Endothelial cell of umbilical vein (primary cell): Measurements from ENCODE around the gene KRTAP10-5. TPM values are rescaled to one million over a fixed set of nuclear protein-coding genes. Genes with fewer than 3 reads are reported as not detected.

ENCODE experiments used
- BruUV-seq: library from RNA; stranded (reverse); fragments of 400-500 nt; replicated peaks from 2 replicates; lab custom pipeline; 2021; lab: Mats Ljungman, UMichigan
- CTCF ChIA-PET: fragments of 300-600, 350-600 bp; sonication (Branson Sonifier 250); formaldehyde crosslinking; loops from one replicate; lab custom pipeline; 2021; ENCODE audit warnings: antibody characterized with exemption, inconsistent platforms; lab: Charles Lee
- POLR2A ChIA-PET: fragments of 300-600, 350-600 bp; sonication (Branson Sonifier 250); formaldehyde crosslinking; loops from one replicate; lab custom pipeline; 2021; ENCODE audit warnings: antibody characterized with exemption, inconsistent platforms; lab: Charles Lee
- DNase-seq: peaks from one replicate; pipeline ENCODE4 v3.0.0-alpha.2; 2011; ENCODE audit warnings: low read depth, low spot score
- FAIRE-seq: peaks from 2 replicates; lab custom pipeline; 2011; peaks lifted over from hg19 to GRCh38; lab: Jason Lieb, UNC
- H2AFZ ChIP-seq: 2 replicates; pipeline ENCODE4 v1.6.0; 2012; ENCODE audit warnings: low read depth, low read length, control low read depth, inconsistent platforms
- H3K27ac ChIP-seq: 2 replicates; pipeline ENCODE4 v1.5.1; 2011; ENCODE audit warnings: low read depth, mild to moderate bottlenecking, control low read depth, low read length, moderate library complexity; ENCODE audit not compliant: insufficient read depth
- H3K27me3 ChIP-seq, 2 experiments: 2 replicates each; pipeline versions ENCODE4 v1.6.0 to v1.6.1; 2011; ENCODE audit warnings: low read length in 2 of 2, mixed read lengths in 1 of 2; ENCODE audit not compliant: control insufficient read depth in 2 of 2, insufficient read depth in 2 of 2
- H3K36me3 ChIP-seq, 2 experiments: 2 replicates in 1 of 2; 3 replicates in 1 of 2; pipeline ENCODE4 v1.5.1; 2011; ENCODE audit warnings: low read length in 2 of 2, mild to moderate bottlenecking in 1 of 2, moderate library complexity in 1 of 2; ENCODE audit not compliant: control insufficient read depth in 2 of 2, insufficient read depth in 2 of 2; ENCODE audit errors: extremely low read depth in 1 of 2
- H3K4me1 ChIP-seq: 3 replicates; pipeline ENCODE4 v1.5.1; 2011; ENCODE audit warnings: mild to moderate bottlenecking, low read length; ENCODE audit not compliant: control insufficient read depth, insufficient read depth; ENCODE audit errors: extremely low read depth
- H3K4me2 ChIP-seq: 2 replicates; pipeline ENCODE4 v1.6.1; 2011; ENCODE audit warnings: low read length, control low read depth, mixed read lengths; ENCODE audit not compliant: insufficient read depth
- H3K4me3 ChIP-seq, 3 experiments: fragments of 200-600 bp in 1 of 3; sonication (generic), shearing (Covaris generic) in 1 of 3; replicated peaks in 1 of 3; 2 replicates each; pipeline ENCODE4 v1.5.1; 2011 to 2016; ENCODE audit warnings: control low read depth in 3 of 3, low read length in 3 of 3, mild to moderate bottlenecking in 2 of 3, inconsistent platforms in 1 of 3, low read depth in 1 of 3, moderate library complexity in 1 of 3; ENCODE audit not compliant: insufficient read depth in 1 of 3
- H3K79me2 ChIP-seq: 2 replicates; pipeline ENCODE4 v1.6.0; 2012; ENCODE audit warnings: low read length, inconsistent platforms; ENCODE audit not compliant: control insufficient read depth, insufficient read depth
- H3K9ac ChIP-seq: replicated peaks from 2 replicates; pipeline ENCODE3; 2011; ENCODE audit warnings: low read length, control low read depth; ENCODE audit not compliant: insufficient read depth; ENCODE audit errors: extremely low read depth
- H3K9me1 ChIP-seq: replicated peaks from 3 replicates; pipeline ENCODE4 v1.6.0; 2011; ENCODE audit warnings: mild to moderate bottlenecking, low read length; ENCODE audit not compliant: control insufficient read depth, insufficient read depth; ENCODE audit errors: extremely low read depth
- H3K9me3 ChIP-seq: replicated peaks from 2 replicates; pipeline ENCODE4 v1.5.1; 2012; ENCODE audit warnings: low read length, inconsistent platforms; ENCODE audit not compliant: control insufficient read depth, insufficient read depth
- H4K20me1 ChIP-seq: replicated peaks from 2 replicates; pipeline ENCODE3; 2011; ENCODE audit warnings: mild to moderate bottlenecking, low read length; ENCODE audit not compliant: control insufficient read depth, insufficient read depth; ENCODE audit errors: extremely low read depth
- EZH2 ChIP-seq: IDR thresholded peaks from 2 replicates; pipeline ENCODE4 v1.6.1; 2012; ENCODE audit warnings: borderline replicate concordance, low read depth, mild to moderate bottlenecking, moderate library complexity, low read length, inconsistent platforms; ENCODE audit not compliant: severe bottlenecking
- FOS ChIP-seq: IDR thresholded peaks from 2 replicates; pipeline ENCODE4 v1.6.1; 2011; ENCODE audit warnings: mild to moderate bottlenecking, low read length, moderate library complexity, borderline replicate concordance; ENCODE audit not compliant: insufficient read depth
- GATA2 ChIP-seq: IDR thresholded peaks from 2 replicates; pipeline ENCODE4 v1.7.0; 2011; ENCODE audit warnings: low read depth, mild to moderate bottlenecking, moderate library complexity, mixed read lengths, low read length; ENCODE audit not compliant: insufficient read length, insufficient read depth
- JUN ChIP-seq: IDR thresholded peaks from 2 replicates; pipeline ENCODE4 v1.6.1; 2011; ENCODE audit warnings: borderline replicate concordance, low read depth; ENCODE audit not compliant: insufficient read length, insufficient read depth
- MYC ChIP-seq: IDR thresholded peaks from one replicate; pipeline ENCODE4 v1.6.1; 2011; ENCODE audit warnings: mild to moderate bottlenecking, low read depth, low read length
- POLR2A ChIP-seq: IDR thresholded peaks from 2 replicates; pipeline ENCODE4 v1.6.1; 2012; ENCODE audit warnings: low read depth, mild to moderate bottlenecking, control low read depth, low read length
- POLR2AphosphoS5 ChIP-seq: IDR thresholded peaks from 2 replicates; pipeline ENCODE4 v1.6.1; 2012; ENCODE audit warnings: low read depth, mild to moderate bottlenecking, control low read depth, low read length, moderate library complexity; ENCODE audit not compliant: insufficient read depth
- dilution Hi-C: fragments of 300-500 bp; cut with MboI; formaldehyde crosslinking; loops from one replicate; pipeline ENCODE4 v1.15.0; 2019; ENCODE audit warnings: low sequenced_read_pairs; ENCODE audit not compliant: extremely low pct_ligation_motif_present
- intact Hi-C: fragments of 100-400 bp; cut with micrococcal nuclease; formaldehyde crosslinking; loops from one replicate; pipeline ENCODE4 v1.10.0; 2022
- polyA plus RNA-seq, 4 experiments: library from polyadenylated mRNA; depleted of rRNA in 3 of 4; stranded (reverse) in 3 of 4; unstranded in 1 of 4; fragments of >200 nt; gene quantifications; 2 replicates each; pipeline versions ENCODE4 v1.2.1 to v1.2.3, GENCODE V29; 2011 to 2012; ENCODE audit warnings: missing spikeins in 1 of 4
- total RNA-seq: library from RNA; stranded (reverse); gene quantifications from 2 replicates; pipeline ENCODE4 v1.2.3, GENCODE V29; 2021
- TF ChIP-seq, protein P1 (sequence below): IDR thresholded peaks from 2 replicates; pipeline ENCODE4 v1.6.1; 2011; ENCODE audit not compliant: insufficient read depth, insufficient read length
- TF ChIP-seq, protein P2 (sequence below), 2 donors: IDR thresholded peaks; 1 replicate in 1 of 2; 2 replicates in 1 of 2; pipeline ENCODE4 v1.5.1; 2011; ENCODE audit warnings: low read length in 2 of 2, mild to moderate bottlenecking in 2 of 2, moderate library complexity in 2 of 2, control low read depth in 1 of 2, inconsistent platforms in 1 of 2, low read depth in 1 of 2; ENCODE audit not compliant: insufficient read depth in 1 of 2; ENCODE audit errors: extremely low read depth in 1 of 2

The KRTAP10-5 gene
- total and polyA plus RNA-seq, 2 donors (not counting 3 experiments of a cell fraction or from before 2014, with no cell fraction given), result not detected

DNA sequence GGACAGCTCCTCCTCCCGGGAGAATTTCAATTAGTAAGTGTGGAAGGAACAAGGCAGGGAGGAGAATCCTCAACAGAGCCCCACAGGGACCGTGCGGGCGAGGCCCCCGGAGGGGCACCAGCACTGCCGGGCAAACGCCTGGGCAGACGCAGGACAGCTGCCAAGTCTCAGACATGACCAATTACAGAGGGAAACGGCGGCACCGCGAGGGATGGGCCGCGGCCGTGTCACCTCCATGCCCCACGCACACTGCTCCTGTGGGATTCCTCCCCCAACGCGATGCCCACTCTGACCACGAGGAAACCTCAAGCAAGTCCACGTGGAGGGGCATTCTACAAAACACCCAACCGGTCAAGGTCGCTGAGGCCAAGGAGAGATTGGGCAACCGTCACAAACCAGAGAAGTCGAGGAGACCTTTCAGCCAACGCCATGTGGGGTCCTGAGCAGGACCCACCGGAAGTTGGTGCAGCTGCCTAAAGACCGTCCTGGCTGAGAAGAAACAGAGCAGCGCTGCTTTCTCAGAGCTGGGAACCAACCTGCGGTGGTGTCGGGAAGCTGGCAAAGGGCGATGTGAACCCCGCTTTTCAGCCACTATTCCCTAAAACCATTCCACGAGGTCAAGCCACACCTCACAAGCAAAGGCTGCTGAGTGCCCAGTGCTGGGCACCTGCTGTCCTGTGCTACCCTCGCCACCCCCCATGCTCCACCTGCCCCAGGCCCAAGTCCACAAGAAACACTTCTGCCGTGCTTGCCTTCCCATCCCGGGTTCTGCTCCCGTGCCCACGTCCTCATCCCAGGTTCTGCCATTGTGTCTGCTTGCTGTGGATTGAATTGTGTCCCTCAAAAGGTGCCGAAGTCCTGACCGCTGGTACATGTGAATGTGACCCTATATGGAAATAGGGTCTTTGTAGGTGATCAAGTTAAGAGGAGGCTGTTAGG lies 8.3 kb downstream of the KRTAP10-5 start:
- no TSS peak for BruUV-seq
- Histone ChIP-seq H3K9me3 (no peaks in the 10 kb centered on the region), H3K27ac (no peak overlapping the region), H3K4me1 (no peaks in the 10 kb centered on the region), H3K9me1 (no peaks in the 10 kb centered on the region), H3K79me2 (no peaks in the 10 kb centered on the region), H3K27me3 (no peaks in the 10 kb centered on the region), H3K36me3 (no peaks in the 10 kb centered on the region), H4K20me1 (no peaks in the 10 kb centered on the region), H3K9ac (no peak overlapping the region), H2AFZ (no peak overlapping the region), H3K4me3 (no peak overlapping the region), H3K4me2 (no peak overlapping the region)
- DNase-seq (no peak), FAIRE-seq (no peak)
- TF ChIP-seq GATA2, result no peak
- TF ChIP-seq, protein P1, sequence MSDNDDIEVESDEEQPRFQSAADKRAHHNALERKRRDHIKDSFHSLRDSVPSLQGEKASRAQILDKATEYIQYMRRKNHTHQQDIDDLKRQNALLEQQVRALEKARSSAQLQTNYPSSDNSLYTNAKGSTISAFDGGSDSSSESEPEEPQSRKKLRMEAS, result no peak
- no peak for TF ChIP-seq MYC
- TF ChIP-seq FOS, result no peak
- TF ChIP-seq POLR2A, result no peak
- intact Hi-C loops (no loop called here), dilution Hi-C loops (no loop called here)
- CTCF ChIA-PET, result no interaction called here
- POLR2A ChIA-PET, result no interaction called here

DNA sequence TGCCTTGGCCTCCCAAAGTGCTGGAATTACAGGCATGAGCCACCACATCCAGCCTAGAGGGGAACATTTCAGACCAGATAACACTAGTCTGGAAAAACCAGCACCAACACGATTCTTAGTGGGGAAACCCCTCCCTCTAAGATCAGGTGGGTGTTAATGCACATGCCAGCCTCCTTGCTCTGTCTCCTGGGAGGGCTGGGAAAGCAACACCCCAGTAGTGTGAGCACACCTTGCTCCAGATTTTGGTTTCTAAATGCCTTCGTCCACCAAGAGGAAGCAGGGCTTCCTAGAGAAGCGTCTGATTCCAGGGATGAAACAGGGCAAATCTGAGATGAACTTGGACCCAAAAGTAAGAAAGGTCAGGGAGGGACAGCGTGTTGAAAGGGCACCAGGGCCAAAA lies 9.1 kb downstream of the KRTAP10-5 start:
- dilution Hi-C loops (no loop called here), intact Hi-C loops (no loop called here)
- H3K4me2 ChIP-seq, result no peak overlapping the region
- no peaks in the 10 kb centered on the region for H3K27me3 ChIP-seq
- CTCF ChIA-PET, result no interaction called here
- POLR2A ChIA-PET, result no interaction called here
- TF ChIP-seq POLR2A, result no peak
- TF ChIP-seq, protein P2, sequence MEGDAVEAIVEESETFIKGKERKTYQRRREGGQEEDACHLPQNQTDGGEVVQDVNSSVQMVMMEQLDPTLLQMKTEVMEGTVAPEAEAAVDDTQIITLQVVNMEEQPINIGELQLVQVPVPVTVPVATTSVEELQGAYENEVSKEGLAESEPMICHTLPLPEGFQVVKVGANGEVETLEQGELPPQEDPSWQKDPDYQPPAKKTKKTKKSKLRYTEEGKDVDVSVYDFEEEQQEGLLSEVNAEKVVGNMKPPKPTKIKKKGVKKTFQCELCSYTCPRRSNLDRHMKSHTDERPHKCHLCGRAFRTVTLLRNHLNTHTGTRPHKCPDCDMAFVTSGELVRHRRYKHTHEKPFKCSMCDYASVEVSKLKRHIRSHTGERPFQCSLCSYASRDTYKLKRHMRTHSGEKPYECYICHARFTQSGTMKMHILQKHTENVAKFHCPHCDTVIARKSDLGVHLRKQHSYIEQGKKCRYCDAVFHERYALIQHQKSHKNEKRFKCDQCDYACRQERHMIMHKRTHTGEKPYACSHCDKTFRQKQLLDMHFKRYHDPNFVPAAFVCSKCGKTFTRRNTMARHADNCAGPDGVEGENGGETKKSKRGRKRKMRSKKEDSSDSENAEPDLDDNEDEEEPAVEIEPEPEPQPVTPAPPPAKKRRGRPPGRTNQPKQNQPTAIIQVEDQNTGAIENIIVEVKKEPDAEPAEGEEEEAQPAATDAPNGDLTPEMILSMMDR (IDR thresholded peaks at IDR 0.05; ENCODE audit: extremely low read depth in 1 of 2, insufficient read depth in 1 of 2, low read depth in 1 of 2, low read length in 2 of 2), result no peak
- TF ChIP-seq GATA2, result no peak
- TF ChIP-seq FOS, result no peak
- no peak for TF ChIP-seq EZH2
- no peak for TF ChIP-seq POLR2AphosphoS5
- no peak for TF ChIP-seq MYC
- TF ChIP-seq JUN, result no peak
- TF ChIP-seq, protein P1, result no peak
- no peaks in the 10 kb centered on the region for H3K9me3 ChIP-seq
- no peak overlapping the region for H3K4me3 ChIP-seq
- H3K36me3 ChIP-seq, result no peaks in the 10 kb centered on the region
- no peaks in the 10 kb centered on the region for H3K4me1 ChIP-seq
- no peak overlapping the region for H2AFZ ChIP-seq
- no peak overlapping the region for H3K9ac ChIP-seq
- H4K20me1 ChIP-seq, result no peaks in the 10 kb centered on the region
- FAIRE-seq, result no peak
- no peaks in the 10 kb centered on the region for H3K9me1 ChIP-seq
- DNase-seq, result no peak
- H3K27ac ChIP-seq, result no peak overlapping the region
- no TSS peak for BruUV-seq
- H3K79me2 ChIP-seq, result no peaks in the 10 kb centered on the region
